SK-MEL-5 (cell line): ENCODE data around the gene TIMP1. TPM values are rescaled to one million over a fixed set of nuclear protein-coding genes. Genes with fewer than 3 reads are reported as not detected.

Source experiments
- DNase-seq: peaks from one replicate; pipeline ENCODE4 v3.0.0-alpha.2; 2016; ENCODE audit warnings: low read depth, low spot score
- in situ Hi-C: cut with HindIII; loops from 2 replicates; pipeline ENCODE4 v1.10.0; 2016; ENCODE audit warnings: low sequenced_read_pairs, high pct_unique_total_duplicates, low pct_unique_long_range_greater_than_20kb
- total RNA-seq: library from RNA; depleted of rRNA; stranded (reverse); fragments of >200 nt; shearing (Covaris generic); gene quantifications from 2 replicates; pipeline ENCODE4 v1.2.3, GENCODE V29; 2014

The TIMP1 gene
- total RNA-seq, 1 experiment from 2014 or later = 265 TPM

DNA sequence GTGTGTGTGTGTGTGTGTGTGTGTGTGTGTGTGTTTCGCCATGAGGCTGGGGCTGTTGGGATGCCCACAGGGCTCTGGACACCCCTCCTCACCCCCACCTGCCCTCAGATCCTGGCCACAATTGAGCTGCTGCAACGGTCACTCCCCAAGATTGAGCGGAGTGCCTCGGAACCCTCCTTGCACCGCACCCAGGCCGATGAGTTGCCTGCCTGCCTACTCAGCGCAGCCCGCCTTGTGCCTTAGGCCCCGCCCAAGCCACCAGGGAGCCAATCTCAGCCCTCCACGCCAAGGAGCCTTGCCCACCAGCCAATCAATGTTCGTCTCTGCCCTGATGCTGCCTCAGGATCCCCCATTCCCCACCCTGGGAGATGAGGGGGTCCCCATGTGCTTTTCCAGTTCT is 11.0 kb upstream of the TIMP1 start:
- in situ Hi-C loops = no loop called here
- DNase-seq = no peak

DNA sequence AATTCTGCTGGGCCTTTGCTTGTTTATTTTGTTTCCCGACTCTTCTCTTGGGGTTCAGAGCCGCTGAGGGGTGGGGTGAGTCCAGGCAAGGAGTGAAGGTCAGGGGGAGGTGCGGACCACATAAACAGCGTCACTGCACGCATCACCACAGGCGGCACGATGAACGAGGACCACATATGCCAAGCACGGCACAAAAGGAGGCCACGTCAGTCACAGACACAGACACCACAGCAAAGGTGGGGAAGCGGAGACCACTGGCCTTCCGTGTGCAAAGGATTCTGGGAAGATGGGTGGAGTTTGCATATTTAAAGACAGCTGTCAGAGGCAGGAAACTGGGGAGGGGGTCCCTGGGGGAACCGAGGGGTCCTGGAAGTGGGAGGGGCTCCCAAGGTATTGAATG is 10.3 kb upstream of the TIMP1 start:
- in situ Hi-C loops = no loop called here
- no peak for DNase-seq

DNA sequence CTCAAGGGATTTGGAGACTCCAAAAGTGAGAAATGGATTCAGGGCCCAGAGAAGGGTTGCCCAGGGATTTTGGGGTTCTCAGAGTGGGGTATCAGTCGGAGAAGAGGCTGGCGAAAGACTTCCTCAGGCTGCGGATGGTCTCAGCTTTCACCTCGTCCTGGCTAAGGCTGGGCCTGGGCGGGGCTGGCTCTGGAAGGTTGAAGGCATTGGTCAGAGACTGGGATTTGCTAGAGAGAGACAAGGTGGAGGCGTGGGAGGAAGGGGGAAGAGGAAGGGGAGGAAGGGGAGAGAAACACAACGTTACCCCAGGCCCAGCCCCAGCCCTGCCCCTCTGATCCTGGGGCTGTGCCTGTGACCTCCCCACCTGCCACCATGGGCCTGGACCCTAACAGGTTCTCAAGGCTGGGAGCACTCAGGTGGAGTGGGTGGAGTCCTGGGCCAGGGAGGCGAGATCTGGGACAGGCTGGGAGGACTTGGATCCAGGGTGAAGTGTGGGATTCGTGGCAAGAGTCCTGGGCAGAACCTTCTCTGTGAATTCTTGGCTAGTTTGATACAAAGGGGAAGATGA is 9.4 kb upstream of the TIMP1 start:
- DNase-seq = no peak
- in situ Hi-C loops = no loop called here

DNA sequence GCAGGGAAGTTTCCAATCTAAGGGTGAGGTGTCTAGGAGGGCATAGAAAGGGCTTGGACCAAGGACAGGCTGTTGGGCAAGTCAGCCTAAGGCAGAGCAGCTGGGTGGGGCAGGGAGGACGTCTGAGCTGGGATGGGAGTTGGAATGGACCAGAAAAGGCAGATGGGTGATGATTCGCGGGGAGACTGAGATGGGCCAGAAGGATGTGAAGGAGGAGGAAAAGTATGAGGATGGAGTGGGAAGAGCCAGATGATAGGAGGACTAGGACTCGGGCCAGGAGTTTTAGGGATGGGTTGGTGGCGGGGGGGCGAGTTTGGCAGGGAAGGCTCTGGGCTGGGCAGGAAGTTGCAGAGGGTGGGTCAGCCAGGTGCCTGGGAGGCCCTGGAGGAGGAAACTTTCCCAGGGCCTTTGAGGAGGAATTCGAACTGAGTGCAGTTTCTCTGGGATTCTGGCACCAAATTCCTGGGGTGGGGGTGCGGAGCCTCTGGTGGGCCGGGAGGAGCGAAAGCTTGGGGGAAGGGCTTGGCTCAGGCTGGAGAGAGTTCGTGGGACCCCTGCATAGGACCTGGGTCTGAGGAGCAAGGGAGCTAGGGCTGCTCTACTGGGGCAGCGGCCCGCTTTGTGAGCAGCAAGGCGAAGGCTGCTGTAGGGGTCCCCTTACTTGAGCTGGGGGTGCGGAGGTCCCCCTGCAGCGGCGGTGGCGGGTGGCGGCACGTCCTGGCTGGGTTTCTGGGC is 8.7 kb upstream of the TIMP1 start:
- DNase-seq = no peak

DNA sequence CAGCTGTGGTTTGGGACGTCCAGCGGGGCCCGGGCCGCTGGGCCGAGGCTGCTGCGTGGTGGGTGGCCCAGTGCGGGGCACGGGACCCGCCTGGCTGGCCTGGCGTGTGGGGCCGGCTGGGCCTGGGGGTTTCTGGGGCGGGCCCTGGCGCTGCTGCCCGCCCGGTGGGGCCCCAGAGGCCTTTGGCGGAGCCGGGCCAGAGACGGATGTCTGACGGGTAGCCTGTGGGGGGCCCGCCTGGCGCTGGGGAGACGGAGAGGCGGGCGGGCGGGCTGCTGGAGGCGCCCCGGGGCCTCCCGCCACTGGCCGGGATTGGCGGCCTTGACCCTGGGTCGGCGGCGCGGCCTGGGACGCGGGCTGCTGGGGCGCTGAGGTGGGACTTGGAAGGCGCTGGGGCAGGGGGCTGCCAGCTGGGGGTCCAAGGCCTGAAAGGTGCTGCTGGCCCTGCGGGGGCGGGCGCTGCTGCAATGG is 8.1 kb upstream of the TIMP1 start:
- in situ Hi-C loops = no loop called here

More for the DNA sequence above, 8.7 kb upstream of the TIMP1 start:
- in situ Hi-C loops = no loop called here

DNA sequence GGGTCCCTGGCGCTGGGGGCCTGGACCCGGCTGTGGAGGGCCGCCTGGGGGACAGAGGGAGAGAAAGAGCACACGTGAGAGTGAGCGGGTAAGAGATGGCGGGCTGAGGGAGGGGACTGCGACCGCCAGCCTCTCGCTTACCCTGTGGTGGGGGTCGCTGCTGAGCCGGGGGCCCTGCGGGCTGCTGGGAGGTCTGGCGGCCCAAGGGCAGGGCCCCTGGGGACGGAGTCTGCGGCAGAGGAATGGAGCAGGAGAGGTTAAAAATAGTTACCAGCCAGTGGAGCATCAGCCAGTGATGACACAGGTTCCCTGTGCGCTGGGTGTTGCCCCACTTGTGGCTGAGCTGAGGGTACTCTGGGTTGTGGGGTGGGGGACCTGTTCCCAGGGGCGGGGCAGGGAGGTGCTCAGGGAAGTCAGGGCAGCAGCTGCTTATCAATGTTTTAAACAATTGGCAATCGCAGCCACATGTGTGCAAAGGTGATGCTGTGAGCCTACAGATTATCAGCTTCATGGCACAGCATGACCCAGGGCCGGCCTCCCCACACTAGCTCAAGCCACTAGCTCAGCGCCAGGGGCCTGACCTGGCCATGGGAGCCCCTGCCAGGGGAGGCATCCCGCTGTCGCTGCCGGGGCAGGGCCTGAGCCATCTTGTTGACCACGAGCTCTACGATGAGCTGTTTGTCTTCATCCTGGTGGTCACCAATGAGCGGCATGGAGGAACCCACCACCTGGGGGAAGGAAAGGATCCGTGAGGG is 7.5 kb upstream of the TIMP1 start:
- in situ Hi-C loops = no loop called here
- no peak for DNase-seq

More for the DNA sequence above, 8.1 kb upstream of the TIMP1 start:
- no peak for DNase-seq

DNA sequence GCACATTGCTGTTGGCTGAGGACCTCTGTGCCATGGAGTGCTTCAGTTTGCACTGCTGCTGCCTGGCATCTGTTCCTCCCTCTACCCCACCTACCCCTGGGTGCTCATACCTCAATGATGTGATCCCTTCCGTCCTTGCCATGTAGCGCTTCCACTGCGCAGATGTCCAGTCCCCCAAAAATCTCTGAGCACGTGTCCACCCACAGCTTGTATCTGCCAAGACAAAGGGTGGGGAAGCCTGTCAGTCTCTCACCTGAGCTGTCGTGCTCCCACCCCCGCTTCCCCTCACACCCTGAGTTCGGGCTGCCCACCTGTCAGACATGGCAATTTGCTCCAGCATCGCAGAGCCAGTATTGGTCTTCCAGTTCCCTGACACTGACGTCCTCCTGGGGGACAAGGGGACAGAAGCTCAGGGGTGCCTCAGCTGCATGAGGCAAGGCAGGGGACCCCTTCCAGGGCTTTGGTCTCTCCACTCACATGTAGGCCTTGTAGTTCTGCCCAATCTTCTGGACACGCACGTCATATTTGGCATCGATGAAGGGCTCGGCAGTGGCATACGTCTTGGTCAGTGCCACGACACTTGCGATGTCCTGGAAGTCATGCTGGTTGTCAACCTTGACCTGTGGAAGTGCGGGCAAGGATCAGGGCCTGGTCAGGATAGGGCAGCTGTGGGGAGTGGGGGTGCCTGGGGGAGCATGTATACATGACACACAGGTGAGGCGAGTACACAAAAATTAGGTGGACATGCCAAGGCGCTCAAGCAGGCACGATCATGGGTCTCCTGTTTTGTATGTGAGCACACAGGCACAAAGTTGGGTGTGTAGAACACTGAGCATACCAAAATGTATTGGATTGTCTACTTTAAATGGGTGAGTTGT is 6.0 kb upstream of the TIMP1 start:
- in situ Hi-C loops = no loop called here

DNA sequence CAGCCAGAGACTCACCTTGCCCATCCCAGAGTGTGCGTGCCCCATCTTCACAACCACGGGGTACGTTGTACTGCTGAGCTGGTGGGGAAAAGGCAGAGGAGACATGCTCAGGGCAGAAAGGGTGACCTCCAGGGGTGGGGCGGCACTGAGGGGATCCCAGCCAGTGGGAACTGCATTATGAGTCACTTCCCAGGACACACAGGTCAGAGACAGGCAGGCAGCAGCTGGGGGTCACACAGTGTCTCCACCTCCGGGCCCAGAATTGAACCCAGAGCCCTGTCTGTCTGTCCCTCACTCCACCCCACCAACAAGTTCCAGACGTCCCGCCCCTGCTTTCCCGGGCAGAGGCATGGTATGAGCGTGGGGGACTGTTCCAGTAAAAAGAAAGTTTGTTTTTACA is 4.8 kb upstream of the TIMP1 start:
- no peak for DNase-seq
- in situ Hi-C loops = no loop called here

More for the DNA sequence above, 6.0 kb upstream of the TIMP1 start:
- no peak for DNase-seq

DNA sequence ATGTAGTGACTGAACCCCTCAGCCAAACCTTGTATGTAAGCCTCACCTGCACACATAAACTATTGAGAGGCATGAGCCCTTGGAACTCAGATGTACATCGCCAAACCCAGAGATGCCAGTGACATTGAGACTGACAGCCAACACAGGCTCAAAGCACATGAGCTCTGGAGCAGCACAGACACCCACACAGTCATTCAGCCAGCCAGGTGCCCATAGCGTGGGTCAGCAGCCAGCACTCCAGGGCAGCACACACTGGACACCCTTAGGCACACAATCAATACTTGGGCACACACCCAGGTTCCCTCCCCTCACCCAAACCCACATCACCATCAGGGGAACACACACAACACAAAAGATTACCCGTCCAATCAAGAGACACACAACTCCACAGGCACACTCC is 4.3 kb upstream of the TIMP1 start:
- in situ Hi-C loops = no loop called here
- no peak for DNase-seq

GRCh38 chrX:47578692-47579091 is 3.5 kb upstream of the TIMP1 start:
- in situ Hi-C loops = no loop called here

DNA sequence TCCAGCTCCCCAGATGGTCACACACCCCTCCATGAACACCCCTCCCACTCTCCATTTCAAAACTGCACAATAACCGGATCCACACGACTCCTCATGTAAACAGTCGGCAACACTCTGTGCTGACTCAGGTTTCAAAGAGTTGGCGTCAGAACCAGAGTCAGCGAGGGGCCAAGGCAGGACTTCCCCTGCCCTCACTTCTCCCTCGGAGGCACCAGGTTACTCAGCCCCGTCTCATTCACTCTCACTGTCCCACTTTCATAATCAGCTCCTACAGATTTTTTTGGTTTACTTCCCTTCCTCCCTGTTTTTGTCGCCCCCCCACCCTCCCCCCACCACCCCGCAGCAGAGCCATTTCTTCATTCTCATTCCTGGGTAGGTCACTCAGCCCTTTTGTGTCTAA is 2.7 kb upstream of the TIMP1 start:
- in situ Hi-C loops = no loop called here
- DNase-seq = no peak

More at GRCh38 chrX:47578692-47579091, 3.5 kb upstream of the TIMP1 start:
- DNase-seq = no peak

DNA sequence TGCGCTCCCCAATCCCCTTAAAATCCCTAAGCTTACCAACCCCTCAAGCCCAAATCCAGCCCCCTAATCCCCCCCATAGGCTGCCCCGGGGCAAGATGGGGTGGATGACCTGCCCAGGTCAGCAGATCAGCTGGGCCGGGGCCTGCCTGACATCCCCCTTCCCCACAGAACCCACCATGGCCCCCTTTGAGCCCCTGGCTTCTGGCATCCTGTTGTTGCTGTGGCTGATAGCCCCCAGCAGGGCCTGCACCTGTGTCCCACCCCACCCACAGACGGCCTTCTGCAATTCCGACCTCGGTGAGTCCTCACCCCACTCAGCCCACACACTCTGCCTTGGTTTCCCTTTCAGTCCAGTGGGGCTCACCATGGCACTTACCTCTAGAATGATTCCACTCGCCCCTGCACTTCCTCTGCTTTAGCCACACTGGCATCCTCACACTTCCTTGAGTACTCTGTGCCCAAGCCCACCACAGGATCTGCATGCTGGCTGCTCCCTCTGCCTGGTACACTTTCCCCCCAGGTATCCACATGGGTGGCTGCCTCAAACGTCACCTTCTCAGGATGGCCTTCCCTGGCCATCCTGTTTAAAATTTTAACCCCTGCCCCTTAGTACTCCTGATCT is 1.1 kb downstream of the TIMP1 start:
- DNase-seq = no peak
- in situ Hi-C loops = no loop called here

GRCh38 chrX:47584714-47585113 is 2.5 kb downstream of the TIMP1 start:
- in situ Hi-C loops = no loop called here
- no peak for DNase-seq

DNA sequence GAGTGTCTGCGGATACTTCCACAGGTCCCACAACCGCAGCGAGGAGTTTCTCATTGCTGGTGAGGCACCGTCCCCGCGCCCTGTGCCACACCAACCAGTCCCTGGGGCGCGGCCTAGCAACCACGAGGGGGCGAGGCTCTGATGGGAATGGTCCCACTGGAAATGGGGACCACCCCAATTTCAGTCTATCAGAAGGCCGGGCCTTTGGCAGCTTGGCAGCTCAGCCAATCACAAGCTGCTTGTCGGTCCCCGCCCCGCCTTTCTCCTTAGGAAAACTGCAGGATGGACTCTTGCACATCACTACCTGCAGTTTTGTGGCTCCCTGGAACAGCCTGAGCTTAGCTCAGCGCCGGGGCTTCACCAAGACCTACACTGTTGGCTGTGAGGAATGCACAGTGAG is 3.0 kb downstream of the TIMP1 start:
- in situ Hi-C loops = no loop called here
- DNase-seq = no peak

- in situ Hi-C loops = no loop called here
- no peak for DNase-seq
Observed at GRCh38 chrX:47586043-47586787, 4.0 kb downstream of the TIMP1 start.

GRCh38 chrX:47587091-47587891 is 5.1 kb downstream of the TIMP1 start:
- in situ Hi-C loops = no loop called here
- no peak for DNase-seq
